Subcutaneous adipose tissue (tissue), 4 donors: Measurements from ENCODE around the gene ADAP1. TPM values are rescaled to one million over a fixed set of nuclear protein-coding genes. Genes with fewer than 3 reads are reported as not detected.

Source experiments
- total RNA-seq, 4 donors: library from RNA; depleted of rRNA; stranded (reverse); fragments of >200 nt; gene quantifications; one replicate each; pipeline ENCODE4 v1.1.0, GENCODE V29; 2016
- TF ChIP-seq, protein P1 (sequence below): fragments of 450-650 bp; IDR thresholded peaks from one replicate; pipeline ENCODE4 v1.5.1; 2016; ENCODE audit warnings: low read depth, mild to moderate bottlenecking, control low read depth, antibody characterized with exemption, moderate library complexity

The ADAP1 gene, protein sequence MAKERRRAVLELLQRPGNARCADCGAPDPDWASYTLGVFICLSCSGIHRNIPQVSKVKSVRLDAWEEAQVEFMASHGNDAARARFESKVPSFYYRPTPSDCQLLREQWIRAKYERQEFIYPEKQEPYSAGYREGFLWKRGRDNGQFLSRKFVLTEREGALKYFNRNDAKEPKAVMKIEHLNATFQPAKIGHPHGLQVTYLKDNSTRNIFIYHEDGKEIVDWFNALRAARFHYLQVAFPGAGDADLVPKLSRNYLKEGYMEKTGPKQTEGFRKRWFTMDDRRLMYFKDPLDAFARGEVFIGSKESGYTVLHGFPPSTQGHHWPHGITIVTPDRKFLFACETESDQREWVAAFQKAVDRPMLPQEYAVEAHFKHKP
- 10 to 100 TPM in 3 of 4 donors, 1 to 10 TPM in 1; 8.9 to 12.4 (median 10.2) TPM for total RNA-seq

DNA sequence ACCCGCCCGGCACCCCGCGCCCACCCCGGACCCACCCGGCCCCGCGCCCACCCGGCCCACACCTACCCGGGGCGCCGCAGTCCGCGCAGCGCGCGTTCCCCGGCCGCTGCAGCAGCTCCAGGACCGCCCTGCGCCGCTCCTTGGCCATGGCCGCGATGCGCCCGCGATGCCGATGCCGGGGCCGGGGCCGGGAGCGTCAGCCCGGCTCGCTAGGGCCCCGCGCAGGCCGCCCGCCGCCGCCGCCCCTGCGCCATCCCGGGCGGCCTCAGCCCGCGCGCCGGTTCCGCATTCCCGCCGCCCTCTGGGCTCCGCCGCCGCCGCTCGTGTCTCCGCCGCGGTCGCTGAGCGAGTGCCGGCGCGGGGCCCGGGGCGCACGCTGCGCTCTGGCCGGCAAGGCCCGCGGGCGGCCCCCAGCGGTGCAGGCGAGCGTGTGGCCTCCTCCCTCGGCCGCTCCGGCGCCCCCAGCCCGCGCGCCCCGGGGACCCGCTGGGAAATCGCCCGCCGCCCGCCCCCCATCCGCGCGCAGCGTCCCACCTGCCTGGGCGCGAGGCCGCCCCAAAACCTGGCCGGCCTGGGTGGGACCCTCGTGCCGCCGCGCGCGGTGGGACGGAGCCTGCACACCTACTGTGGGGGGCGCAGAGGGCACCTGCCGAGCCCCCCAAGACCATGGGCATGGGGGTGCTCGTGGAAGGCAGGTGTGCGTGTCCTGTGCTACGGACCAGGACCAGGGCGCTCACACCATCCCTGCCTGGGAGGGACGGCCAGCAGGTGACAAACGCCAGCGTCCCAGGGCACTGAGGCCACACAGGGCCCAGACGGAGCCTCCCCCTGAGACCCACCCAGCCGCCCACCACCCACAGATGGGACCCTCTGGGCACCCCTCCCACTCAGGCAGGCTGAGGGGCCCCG, at the start of gene ADAP1:
Gene ADAP1, minus strand, starts transcription at position 351 of the 909 bp plus-strand sequence. Its CDS starts 203 bp downstream, at position 148.
- TF ChIP-seq, protein P1, sequence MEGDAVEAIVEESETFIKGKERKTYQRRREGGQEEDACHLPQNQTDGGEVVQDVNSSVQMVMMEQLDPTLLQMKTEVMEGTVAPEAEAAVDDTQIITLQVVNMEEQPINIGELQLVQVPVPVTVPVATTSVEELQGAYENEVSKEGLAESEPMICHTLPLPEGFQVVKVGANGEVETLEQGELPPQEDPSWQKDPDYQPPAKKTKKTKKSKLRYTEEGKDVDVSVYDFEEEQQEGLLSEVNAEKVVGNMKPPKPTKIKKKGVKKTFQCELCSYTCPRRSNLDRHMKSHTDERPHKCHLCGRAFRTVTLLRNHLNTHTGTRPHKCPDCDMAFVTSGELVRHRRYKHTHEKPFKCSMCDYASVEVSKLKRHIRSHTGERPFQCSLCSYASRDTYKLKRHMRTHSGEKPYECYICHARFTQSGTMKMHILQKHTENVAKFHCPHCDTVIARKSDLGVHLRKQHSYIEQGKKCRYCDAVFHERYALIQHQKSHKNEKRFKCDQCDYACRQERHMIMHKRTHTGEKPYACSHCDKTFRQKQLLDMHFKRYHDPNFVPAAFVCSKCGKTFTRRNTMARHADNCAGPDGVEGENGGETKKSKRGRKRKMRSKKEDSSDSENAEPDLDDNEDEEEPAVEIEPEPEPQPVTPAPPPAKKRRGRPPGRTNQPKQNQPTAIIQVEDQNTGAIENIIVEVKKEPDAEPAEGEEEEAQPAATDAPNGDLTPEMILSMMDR = no peak

DNA sequence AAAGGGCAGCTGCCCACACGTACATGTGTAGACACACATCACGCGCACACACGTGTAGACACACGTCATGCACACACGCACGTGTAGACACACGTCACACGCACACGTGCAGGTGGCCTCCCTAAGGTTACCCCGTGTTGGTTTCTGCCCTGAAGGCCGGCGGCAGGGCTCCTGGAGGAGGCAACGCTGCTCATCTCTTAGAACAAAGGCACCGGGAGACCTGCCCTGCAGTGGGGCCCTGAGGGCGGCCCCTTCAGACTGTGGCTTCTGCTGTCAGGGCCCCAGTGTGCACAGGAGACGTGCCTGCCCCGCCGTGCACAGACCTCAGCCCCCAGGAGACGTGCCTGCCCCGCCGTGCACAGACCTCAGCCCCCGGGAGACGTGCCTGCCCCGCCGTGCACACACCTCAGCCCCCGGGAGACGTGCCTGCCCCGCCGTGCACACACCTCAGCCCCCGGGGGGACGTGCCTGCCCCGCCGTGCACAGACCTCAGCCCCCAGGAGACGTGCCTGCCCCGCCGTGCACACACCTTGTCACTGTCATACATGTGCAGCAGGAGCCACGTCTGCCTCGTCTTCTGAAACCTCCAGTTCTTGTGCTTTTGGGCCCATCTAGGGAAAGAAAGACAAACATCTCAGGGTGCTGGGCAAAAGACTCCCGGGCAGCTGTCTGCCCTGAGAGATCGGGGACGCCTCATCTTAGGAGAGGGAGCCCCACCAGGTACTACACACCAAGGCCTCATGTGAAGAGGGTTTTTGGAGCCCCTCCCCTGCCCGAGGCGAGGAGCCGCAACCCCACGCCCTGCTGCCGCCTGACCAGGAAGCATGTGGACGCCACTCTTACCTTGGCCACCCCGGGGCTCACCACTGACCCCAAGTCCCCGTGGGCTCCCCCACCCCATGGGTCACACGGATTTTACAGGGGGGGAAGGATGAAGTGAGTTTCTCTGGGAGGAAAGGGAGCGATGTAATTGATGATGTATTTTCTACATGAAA, 45.8 kb upstream of the ADAP1 start:
- TF ChIP-seq, protein P1 = no peak

DNA sequence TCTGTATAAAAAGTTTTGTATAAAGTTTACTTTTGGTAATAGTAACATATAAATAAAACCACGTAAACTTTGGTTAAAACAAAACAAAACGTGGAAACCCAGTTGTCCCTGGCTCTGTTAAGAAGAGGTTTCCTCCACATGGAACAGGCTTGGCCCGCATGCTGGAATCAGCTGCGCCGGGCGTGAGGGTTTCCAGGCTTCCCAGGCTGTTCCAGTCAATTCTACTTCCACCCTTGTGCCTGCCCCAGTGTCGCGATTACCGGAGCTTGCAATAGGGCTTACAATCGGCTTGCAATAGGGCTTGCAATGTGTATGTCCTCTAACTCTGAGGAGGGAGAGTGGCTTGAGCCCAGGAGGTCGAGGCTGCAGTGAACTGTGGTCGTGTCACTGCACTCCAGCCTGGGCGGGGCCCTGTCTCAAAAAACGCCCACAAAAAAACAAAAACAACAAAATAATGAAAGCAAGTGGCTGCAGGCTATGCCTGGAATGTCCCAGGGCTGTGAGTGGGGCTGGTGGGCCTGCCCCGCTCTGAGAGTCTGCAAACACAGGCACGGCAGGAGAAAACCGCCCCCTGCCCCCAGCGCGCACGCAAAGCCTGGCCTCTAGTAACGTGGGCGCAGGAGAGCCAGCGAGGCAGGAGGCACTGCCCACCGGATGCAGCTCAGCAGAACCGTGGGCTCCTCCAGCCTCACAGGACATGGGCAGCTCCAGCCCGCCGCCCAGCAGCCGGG, 44.8 kb upstream of the ADAP1 start:
- TF ChIP-seq, protein P1 = no peak

DNA sequence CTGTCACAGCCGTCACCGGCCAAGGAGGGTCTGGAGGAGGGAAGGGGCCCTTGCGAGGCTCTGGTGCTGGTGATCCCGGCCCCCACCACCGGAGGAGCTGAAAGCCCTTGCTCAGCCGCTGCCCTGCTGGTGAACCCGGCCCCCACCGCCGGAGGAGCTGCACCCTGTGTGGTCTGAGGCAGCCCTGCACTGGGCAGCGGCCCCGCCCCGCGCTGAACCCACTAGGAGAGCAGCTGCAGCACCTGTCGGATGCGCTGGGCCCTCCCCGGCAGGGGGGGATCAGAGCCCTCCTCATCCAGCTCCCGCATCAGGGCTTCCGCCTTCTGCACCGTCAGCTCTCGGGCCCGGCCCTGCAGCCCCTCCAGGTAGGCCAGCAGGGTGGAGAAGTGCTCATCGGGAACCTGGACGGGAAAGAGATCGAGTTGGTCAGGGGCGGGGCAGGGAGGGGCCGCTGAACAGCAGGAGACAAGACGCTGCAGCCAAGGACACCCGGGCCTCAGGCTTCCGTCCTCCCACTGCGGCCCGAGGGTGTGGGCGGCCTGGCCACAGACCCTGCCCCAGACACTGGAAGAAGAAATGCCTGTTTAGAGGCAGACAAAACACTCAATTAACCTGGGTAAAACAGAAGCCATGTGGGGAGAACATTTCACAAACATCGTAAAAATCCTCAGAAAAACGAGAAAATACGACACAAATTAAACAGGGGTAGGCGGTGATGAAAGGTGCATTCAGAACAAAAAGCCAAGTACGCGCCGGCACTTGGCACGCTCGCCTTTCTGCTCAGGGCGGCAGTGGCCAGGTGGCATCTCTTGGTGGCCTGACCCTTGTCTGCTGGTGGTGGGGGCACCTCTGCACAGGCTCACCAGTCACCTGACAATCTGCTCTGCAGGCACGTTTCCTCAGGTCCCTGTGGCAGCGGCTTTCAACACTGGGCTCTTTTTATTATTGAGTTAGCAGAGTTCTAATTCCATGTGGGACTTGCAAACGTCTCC, 43.2 kb upstream of the ADAP1 start:
- TF ChIP-seq, protein P1 = no peak

DNA sequence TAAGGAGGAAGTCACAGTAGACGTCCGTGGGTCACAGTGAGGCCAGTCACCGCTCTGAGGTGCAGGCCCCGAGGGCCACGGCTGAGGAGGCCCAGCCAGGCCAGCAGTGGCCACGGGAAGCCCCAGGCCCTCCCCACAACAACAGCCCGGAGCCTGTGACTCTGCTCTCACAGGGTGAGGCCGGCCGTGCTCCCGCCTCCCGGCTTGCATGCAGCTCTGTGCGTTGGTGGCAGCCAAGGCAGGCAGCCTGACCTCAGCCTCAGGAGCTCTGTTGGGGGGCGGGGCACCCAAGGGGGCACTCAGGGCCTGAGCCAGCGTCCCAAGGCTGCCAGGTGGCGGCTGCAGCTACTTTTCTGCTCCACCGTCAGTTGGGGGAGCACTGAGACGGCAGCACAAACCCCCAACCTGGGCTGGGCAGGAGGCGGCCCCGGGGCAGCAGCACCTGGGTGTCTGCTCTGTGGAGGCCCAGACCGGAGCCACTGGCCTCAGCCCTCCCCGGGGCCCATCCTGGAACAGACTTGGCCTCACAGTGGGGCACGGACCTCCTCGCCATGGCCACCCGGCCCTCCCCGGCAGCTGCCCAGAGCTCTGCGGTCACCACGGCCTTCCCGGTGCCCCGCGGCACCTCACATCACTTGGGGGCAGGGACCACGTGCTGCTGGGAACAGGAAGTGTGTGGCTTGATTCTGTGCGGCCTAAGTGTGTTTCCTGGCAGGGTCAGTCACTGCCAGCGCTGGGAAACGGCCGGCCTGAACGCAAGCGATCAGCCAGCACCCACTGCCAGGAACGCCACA, 41.8 kb upstream of the ADAP1 start:
- TF ChIP-seq, protein P1 = no peak
